HFF-Myc (cell line): Measurements from ENCODE around the gene CDH2.

ENCODE experiments used
- DNase-seq: peaks from one replicate; pipeline ENCODE4 v3.0.0-alpha.2; 2011; ENCODE audit warnings: low read depth; ENCODE audit errors: extremely low read depth
- H3K4me3 ChIP-seq: replicated peaks from 2 replicates; pipeline ENCODE4 v1.5.1; 2011; ENCODE audit warnings: low read depth, mild to moderate bottlenecking, control low read depth, low read length
- TF ChIP-seq, protein P1 (sequence below): IDR thresholded peaks from 2 replicates; pipeline ENCODE4 v1.5.1; 2012; ENCODE audit warnings: mild to moderate bottlenecking, low read depth, low read length, control low read depth; ENCODE audit errors: missing control alignments

CDH2 gene

GRCh38 chr18:28040211-28040610 is 136.7 kb downstream of the CDH2 start:
- no peak for DNase-seq
- no peak overlapping the region for H3K4me3 ChIP-seq
- TF ChIP-seq, protein P1, sequence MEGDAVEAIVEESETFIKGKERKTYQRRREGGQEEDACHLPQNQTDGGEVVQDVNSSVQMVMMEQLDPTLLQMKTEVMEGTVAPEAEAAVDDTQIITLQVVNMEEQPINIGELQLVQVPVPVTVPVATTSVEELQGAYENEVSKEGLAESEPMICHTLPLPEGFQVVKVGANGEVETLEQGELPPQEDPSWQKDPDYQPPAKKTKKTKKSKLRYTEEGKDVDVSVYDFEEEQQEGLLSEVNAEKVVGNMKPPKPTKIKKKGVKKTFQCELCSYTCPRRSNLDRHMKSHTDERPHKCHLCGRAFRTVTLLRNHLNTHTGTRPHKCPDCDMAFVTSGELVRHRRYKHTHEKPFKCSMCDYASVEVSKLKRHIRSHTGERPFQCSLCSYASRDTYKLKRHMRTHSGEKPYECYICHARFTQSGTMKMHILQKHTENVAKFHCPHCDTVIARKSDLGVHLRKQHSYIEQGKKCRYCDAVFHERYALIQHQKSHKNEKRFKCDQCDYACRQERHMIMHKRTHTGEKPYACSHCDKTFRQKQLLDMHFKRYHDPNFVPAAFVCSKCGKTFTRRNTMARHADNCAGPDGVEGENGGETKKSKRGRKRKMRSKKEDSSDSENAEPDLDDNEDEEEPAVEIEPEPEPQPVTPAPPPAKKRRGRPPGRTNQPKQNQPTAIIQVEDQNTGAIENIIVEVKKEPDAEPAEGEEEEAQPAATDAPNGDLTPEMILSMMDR = no peak

GRCh38 chr18:28039691-28040090 is 137.2 kb downstream of the CDH2 start:
- DNase-seq = no peak
- no peak overlapping the region for H3K4me3 ChIP-seq
- TF ChIP-seq, protein P1 = no peak

DNA sequence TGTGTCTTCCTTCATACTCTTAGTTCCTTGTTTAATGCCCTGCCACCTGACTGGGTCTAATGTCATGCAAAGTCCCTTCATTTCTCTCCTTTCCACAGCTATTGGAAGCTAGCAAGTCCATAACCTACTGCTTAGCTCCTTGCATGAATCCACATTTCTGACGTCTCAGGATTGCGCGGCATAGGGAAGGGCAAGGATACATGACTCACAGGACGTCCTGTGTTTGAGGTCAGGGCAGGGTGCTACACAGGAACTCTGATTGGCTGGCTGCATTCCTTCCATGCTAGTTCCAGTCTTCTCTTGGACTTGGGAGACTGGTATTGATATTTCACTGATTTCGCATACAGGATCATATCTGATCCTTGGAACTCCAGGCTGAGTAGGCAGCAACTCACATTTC is 137.9 kb downstream of the CDH2 start:
- DNase-seq = peak; percentile 5
- TF ChIP-seq, protein P1 = no peak

GRCh38 chr18:28036488-28036887 is 140.4 kb downstream of the CDH2 start:
- TF ChIP-seq, protein P1 = no peak
- H3K4me3 ChIP-seq = no peak overlapping the region
- DNase-seq = no peak

More for the DNA sequence above, 137.9 kb downstream of the CDH2 start:
- H3K4me3 ChIP-seq = no peak overlapping the region

- no peak overlapping the region for H3K4me3 ChIP-seq
- TF ChIP-seq, protein P1 = no peak
- DNase-seq = no peak
These were observed 142.4 kb downstream of the CDH2 start for GRCh38 chr18:28034567-28034966.

DNA sequence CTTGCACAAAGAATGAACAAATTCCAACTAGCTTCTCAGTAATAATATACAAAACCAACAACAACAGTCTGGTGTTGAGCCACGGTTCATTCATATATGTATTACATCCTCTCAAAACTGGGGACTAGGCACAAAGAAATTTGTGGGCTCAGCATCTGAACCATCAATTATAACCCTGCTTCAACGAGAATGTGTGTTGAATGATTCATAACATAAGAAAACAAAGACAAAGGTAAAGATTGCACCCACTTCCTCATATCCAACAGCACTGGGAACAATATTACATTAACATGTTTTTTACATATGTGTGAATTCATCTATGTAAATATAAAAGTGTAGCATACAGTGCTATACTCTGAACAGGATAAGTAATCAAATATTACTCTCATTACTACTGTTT is 144.8 kb downstream of the CDH2 start:
- DNase-seq = no peak
- TF ChIP-seq, protein P1 = no peak
- no peak overlapping the region for H3K4me3 ChIP-seq

- TF ChIP-seq, protein P1 = no peak
- no peak overlapping the region for H3K4me3 ChIP-seq
- DNase-seq = no peak
These were observed 146.5 kb downstream of the CDH2 start for GRCh38 chr18:28030458-28030857.
